Motor neuron (in vitro differentiated cells): ENCODE measurements around the gene UBAC2. TPM values are rescaled to one million over a fixed set of nuclear protein-coding genes. Genes with fewer than 3 reads are reported as not detected.

Experiments used
- ATAC-seq, 8 experiments: fragments of 200-7000 bp; cut with Tn5 transposase; replicated peaks in 6 of 8; 2 replicates each; pipeline ENCODE4 v1.8.0; 2021; ENCODE audit warnings: mild to moderate bottlenecking in 8 of 8, moderate library complexity in 8 of 8
- H3K27ac ChIP-seq, 2 donors: fragments of 250-450 bp; sonication (Bioruptor Pico); 2 replicates each; pipeline ENCODE4 v1.9.0; 2021; ENCODE audit warnings: antibody characterized with exemption in 2 of 2, mild to moderate bottlenecking in 2 of 2, moderate library complexity in 1 of 2
- H3K4me1 ChIP-seq, 2 donors: fragments of 250-450 bp; sonication (Bioruptor Pico); replicated peaks in 1 of 2; 2 replicates each; pipeline ENCODE4 v1.6.1; 2021; ENCODE audit warnings: antibody characterized with exemption in 2 of 2, mild to moderate bottlenecking in 2 of 2, moderate library complexity in 1 of 2
- H3K4me3 ChIP-seq, 5 donors: fragments of 250-450 bp; sonication (Bioruptor Pico); 2 replicates each; pipeline ENCODE4 v1.9.0; 2021; ENCODE audit warnings: antibody characterized with exemption in 5 of 5, mild to moderate bottlenecking in 5 of 5, moderate library complexity in 4 of 5
- WGBS, 10 experiments: fragments of 450-650 bp; shearing (Covaris generic); methylation state at CpG; one replicate each; pipeline ENCODE4 v1.0.0; 2022; 5-methylcytosine and 5-hydroxymethylcytosine counted together
- in situ Hi-C, 9 experiments: fragments of 400-800 bp; cut with MboI; loops; one replicate each; pipeline ENCODE4 v1.15.0; 2021; ENCODE audit warnings: low sequenced_read_pairs in 9 of 9, low pct_unique_long_range_greater_than_20kb in 2 of 9; ENCODE audit not compliant: unreplicated experiment in 9 of 9
- total RNA-seq, 8 experiments: library from RNA; unstranded; fragments of 300-600 nt; gene quantifications; 2 replicates each; pipeline versions ENCODE4 v1.2.3 to v1.2.4, GENCODE V29; 2022

Gene UBAC2
- total RNA-seq, 8 experiments from 2014 or later: 28.5 to 47.7 (median 34.9) TPM

GRCh38 chr13:99366075-99366987 is 165.7 kb downstream of the UBAC2 start:
- WGBS, 10 experiments: 80 to 98% (median 92%) methylated on average over 1 to 10 of the region's 11 CpGs
- H3K27ac ChIP-seq: no peak overlapping the region
- no peak for ATAC-seq
- in situ Hi-C loops: no loop called here
- H3K4me1 ChIP-seq: no peaks in the 10 kb centered on the region
- H3K4me3 ChIP-seq: no peak overlapping the region

GRCh38 chr13:99367106-99367616 is 166.5 kb downstream of the UBAC2 start:
- Histone ChIP-seq H3K4me1 (no peaks in the 10 kb centered on the region), H3K4me3 (no peak overlapping the region), H3K27ac (no peak overlapping the region)
- in situ Hi-C loops: no loop called here
- ATAC-seq: no peak
- 42 to 100% (median 89%) methylated on average over 2 to 6 of the region's 7 CpGs; no CpG with 5 or more reads in 2 of the 10 experiments for WGBS, 10 experiments

GRCh38 chr13:99367663-99368448 is 167.2 kb downstream of the UBAC2 start:
- WGBS, 10 experiments: 59 to 100% (median 91%) methylated on average over 2 to 15 of the region's 16 CpGs
- in situ Hi-C loops: no loop called here
- H3K4me3 ChIP-seq: no peak overlapping the region
- ATAC-seq: peak in 2 of 8 experiments; percentile 89 to 92
- no peak overlapping the region for H3K27ac ChIP-seq
- H3K4me1 ChIP-seq: no peaks in the 10 kb centered on the region

- no peak overlapping the region for H3K27ac ChIP-seq
- in situ Hi-C loops: no loop called here
- 81 to 100% (median 95%) methylated on average over 1 to 10 of the region's 12 CpGs for WGBS, 10 experiments
- no peak overlapping the region for H3K4me3 ChIP-seq
- no peaks in the 10 kb centered on the region for H3K4me1 ChIP-seq
- no peak for ATAC-seq
Measured at GRCh38 chr13:99370481-99371275, 170.0 kb downstream of the UBAC2 start.

- WGBS, 10 experiments: 79 to 100% (median 95%) methylated on average over 2 to 4 of the region's 9 CpGs; no CpG with 5 or more reads in 2 of the 10 experiments
- Histone ChIP-seq H3K27ac (no peak overlapping the region), H3K4me3 (no peak overlapping the region), H3K4me1 (no peaks in the 10 kb centered on the region)
- ATAC-seq: no peak
- in situ Hi-C loops: no loop called here
Measured at GRCh38 chr13:99371956-99372355, 171.3 kb downstream of the UBAC2 start.

GRCh38 chr13:99373436-99373835 is 172.8 kb downstream of the UBAC2 start:
- in situ Hi-C loops: no loop called here
- H3K27ac ChIP-seq: no peak overlapping the region
- no peak overlapping the region for H3K4me3 ChIP-seq
- no peak for ATAC-seq
- whole genome bisulfite sequencing, 10 experiments: 72 to 100% (median 93%) methylated on average over 1 to 4 of the region's 8 CpGs; no CpG with 5 or more reads in 2 of the 10 experiments
- H3K4me1 ChIP-seq: no peaks in the 10 kb centered on the region

- in situ Hi-C loops: no loop called here
- Histone ChIP-seq H3K4me3 (no peak overlapping the region), H3K27ac (no peak overlapping the region), H3K4me1 (no peaks in the 10 kb centered on the region)
- no peak for ATAC-seq
- 92 to 100% (median 99%) methylated on average over 1 to 8 of the region's 10 CpGs; no CpG with 5 or more reads in 4 of the 10 experiments for WGBS, 10 experiments
Measured at GRCh38 chr13:99374169-99374991, 173.7 kb downstream of the UBAC2 start.

GRCh38 chr13:99374994-99375737 is 174.5 kb downstream of the UBAC2 start:
- Histone ChIP-seq H3K27ac (no peak overlapping the region), H3K4me1 (no peaks in the 10 kb centered on the region), H3K4me3 (no peak overlapping the region)
- 70 to 100% (median 97%) methylated on average over 1 to 7 of the region's 12 CpGs; no CpG with 5 or more reads in 2 of the 10 experiments for WGBS, 10 experiments
- ATAC-seq: no peak
- in situ Hi-C loops: no loop called here

- in situ Hi-C loops: no loop called here
- no peaks in the 10 kb centered on the region for H3K4me1 ChIP-seq
- no peak overlapping the region for H3K27ac ChIP-seq
- no peak for ATAC-seq
- WGBS, 10 experiments: 93 to 100% (median 100%) methylated on average over 2 of the region's 2 CpGs; no CpG with 5 or more reads in 3 of the 10 experiments
- no peak overlapping the region for H3K4me3 ChIP-seq
Measured at GRCh38 chr13:99375738-99376080, 175.1 kb downstream of the UBAC2 start.

GRCh38 chr13:99376132-99376531 is 175.5 kb downstream of the UBAC2 start:
- no peak for ATAC-seq
- WGBS, 10 experiments: 74 to 91% (median 88%) methylated on average over 3 to 5 of the region's 6 CpGs; no CpG with 5 or more reads in 6 of the 10 experiments
- Histone ChIP-seq H3K27ac (no peak overlapping the region), H3K4me1 (no peaks in the 10 kb centered on the region), H3K4me3 (no peak overlapping the region)
- in situ Hi-C loops: no loop called here

- WGBS, 10 experiments: 88 to 100% (median 97%) methylated on average over 3 to 8 of the region's 9 CpGs; no CpG with 5 or more reads in 4 of the 10 experiments
- Histone ChIP-seq H3K4me1 (no peaks in the 10 kb centered on the region), H3K27ac (no peak overlapping the region), H3K4me3 (no peak overlapping the region)
- in situ Hi-C loops: no loop called here
- no peak for ATAC-seq
Measured at GRCh38 chr13:99376924-99377323, 176.3 kb downstream of the UBAC2 start.
